Adrenal gland (tissue), 5 donors: ENCODE data around the gene EZR.
A peak's percentile ranks its signal among the peaks of the same experiment; 100 is the strongest.

Source experiments
- POLR2A ChIP-seq, 2 donors: fragments of 450-650 bp; IDR thresholded peaks; one replicate each; pipeline ENCODE4 v1.6.1; 2017; ENCODE audit warnings: antibody characterized with exemption in 2 of 2, mild to moderate bottlenecking in 2 of 2, moderate library complexity in 1 of 2
- TF ChIP-seq, protein P1 (sequence below), 6 experiments: fragments of 450-650 bp in 4 of 6; fragments of 200-600 bp in 2 of 6; sonication (generic) in 1 of 6; IDR thresholded peaks; 1 replicate in 5 of 6; 2 replicates in 1 of 6; pipeline versions ENCODE4 v1.5.1 to v1.8.0; 2016 to 2021; ENCODE audit warnings: antibody characterized with exemption in 6 of 6, mild to moderate bottlenecking in 2 of 6, moderate library complexity in 1 of 6
- donor health status: DM: no; HTN: no; CAD: no.

DNA sequence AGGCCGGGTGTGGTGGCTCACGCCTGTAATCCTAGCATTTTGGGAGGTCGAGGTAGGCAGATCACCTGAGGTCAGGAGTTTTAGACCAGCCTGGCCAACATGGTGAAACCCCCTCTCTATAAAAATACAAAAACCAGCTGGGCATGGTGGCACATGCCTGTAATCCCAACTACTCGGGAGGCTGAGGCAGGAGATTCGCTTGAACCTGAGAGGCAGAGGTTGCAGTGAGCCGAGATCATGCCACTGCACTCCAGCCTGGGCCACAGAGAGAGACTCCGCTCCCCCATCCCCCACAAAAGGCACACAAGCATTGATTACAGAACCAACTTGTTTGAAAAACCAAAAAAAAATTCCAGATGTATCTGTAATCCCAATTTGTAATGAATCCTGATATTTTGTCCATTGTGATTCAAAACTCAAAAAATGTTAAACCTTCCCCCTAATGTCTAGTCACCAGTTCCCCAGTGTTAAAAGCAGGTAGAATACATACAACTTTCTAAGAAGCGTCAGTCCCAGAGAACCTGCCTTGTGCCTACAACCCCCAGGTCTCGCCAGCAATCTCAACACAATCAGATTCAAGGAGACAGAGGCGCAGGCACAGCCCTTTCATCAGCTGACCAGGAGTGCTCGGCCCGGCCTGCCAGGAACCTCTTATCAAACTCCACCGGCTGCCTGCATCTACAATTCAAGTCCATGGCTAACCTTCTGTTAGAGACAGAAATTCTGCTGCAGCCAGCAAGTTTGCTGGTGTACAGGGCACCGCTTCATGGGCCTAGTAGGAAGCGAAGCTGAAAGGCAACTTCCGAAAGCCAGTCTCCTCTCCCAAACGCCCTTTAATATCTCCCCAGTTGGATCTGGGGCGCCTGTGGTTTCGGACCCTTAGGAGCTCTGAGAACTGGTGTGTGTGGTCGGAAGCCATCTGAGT, 2.1 kb downstream of the EZR start:
- peak; percentile 22 to 89 for TF ChIP-seq POLR2A (IDR thresholded peaks at IDR 0.05)
- TF ChIP-seq, protein P1, sequence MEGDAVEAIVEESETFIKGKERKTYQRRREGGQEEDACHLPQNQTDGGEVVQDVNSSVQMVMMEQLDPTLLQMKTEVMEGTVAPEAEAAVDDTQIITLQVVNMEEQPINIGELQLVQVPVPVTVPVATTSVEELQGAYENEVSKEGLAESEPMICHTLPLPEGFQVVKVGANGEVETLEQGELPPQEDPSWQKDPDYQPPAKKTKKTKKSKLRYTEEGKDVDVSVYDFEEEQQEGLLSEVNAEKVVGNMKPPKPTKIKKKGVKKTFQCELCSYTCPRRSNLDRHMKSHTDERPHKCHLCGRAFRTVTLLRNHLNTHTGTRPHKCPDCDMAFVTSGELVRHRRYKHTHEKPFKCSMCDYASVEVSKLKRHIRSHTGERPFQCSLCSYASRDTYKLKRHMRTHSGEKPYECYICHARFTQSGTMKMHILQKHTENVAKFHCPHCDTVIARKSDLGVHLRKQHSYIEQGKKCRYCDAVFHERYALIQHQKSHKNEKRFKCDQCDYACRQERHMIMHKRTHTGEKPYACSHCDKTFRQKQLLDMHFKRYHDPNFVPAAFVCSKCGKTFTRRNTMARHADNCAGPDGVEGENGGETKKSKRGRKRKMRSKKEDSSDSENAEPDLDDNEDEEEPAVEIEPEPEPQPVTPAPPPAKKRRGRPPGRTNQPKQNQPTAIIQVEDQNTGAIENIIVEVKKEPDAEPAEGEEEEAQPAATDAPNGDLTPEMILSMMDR (IDR thresholded peaks at IDR 0.05) = no peak
